ENCODE measurements around the gene PLXND1.
"Not testable (repeated sequence)": the region's sequence is repeated elsewhere in the genome, so short reads cannot be mapped to it uniquely, and the experiment has no call there.

The PLXND1 gene

GRCh38 chr3:129526121-129526900 is 80.2 kb downstream of the PLXND1 start:
- DNase-seq (ENCODE audit: low read depth), result no peak

DNA sequence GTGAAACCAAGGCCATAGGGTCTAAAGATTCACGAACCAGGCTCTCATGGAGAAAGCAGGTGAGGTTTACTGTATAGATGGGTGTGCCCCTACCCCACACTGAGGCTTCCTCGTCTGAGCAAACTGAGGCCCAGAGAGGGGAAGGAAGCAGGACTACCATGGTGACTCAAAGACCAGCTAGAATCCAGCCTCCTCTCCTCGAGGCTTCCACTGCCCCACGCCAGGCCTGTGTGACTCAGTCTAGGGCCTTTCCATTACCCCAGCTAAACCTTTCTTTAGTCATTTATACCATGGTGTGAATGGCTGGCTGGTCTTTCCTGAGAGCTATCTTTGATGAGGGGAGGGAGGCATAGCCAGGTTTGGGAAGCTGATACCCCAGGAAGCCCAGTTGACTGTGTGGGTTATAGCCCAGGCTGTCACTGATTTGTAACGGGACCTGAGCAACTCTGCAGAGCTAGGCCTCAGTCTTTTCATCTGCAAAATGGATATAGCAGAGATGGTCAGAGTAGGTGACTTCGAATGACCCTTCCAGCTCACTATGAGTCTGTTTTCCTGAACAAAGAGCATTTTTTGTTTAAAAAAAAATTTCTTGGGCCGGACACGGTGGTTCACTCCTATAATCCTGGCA is 81.0 kb downstream of the PLXND1 start:
- DNase-seq (ENCODE audit: low read depth), result no peak

GRCh38 chr3:129524081-129524480 is 82.4 kb downstream of the PLXND1 start:
- DNase-seq (ENCODE audit: low read depth), result no peak

DNA sequence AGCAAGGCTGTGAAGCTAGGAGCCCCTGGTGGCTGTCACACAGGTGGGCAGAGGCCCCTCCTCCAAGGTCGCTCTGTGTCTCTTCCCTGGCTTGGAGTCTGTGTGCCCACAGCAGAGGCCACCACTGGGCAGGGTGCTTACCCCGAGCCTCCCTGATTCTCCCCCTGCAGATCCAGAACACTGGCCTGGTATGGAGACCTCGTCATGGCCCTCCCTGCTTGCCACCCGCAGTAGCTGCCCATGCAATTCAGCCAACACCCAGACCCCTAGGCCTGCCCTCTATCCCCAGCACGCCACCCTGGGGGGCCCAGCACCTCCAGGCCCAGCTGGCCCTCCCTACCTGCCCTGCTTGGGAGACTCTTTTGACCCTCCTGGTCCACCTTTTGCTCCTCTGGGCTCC is 83.5 kb downstream of the PLXND1 start:
- DNase-seq (ENCODE audit: low read depth), result no peak

- no peak for DNase-seq (ENCODE audit: low read depth)
Measured at GRCh38 chr3:129521611-129522010, 84.9 kb downstream of the PLXND1 start.

- no peak for DNase-seq (ENCODE audit: low read depth)
Measured at GRCh38 chr3:129520960-129521359, 85.5 kb downstream of the PLXND1 start.

GRCh38 chr3:129519896-129520715 is 86.4 kb downstream of the PLXND1 start:
- DNase-seq (ENCODE audit: low read depth), result no peak

DNA sequence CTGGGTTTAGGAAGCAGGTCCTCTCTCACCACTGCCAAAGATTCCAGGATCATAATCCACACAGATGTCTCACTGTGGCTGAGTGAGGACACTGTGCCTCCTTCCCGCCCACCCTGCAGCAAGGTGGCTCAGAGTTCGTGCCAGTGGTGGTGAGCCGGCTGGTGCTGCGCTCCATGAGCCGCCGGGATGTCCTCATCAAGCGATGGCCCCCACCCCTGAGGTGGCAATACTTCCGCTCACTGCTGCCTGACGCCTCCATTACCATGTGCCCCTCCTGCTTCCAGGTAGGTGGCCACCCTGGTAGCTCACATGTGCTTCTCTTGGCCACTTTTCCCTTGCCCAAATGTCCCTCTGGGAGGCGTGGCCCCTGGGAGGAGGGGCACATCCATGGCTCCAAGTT is 87.0 kb downstream of the PLXND1 start:
- no peak for DNase-seq (ENCODE audit: low read depth)

DNA sequence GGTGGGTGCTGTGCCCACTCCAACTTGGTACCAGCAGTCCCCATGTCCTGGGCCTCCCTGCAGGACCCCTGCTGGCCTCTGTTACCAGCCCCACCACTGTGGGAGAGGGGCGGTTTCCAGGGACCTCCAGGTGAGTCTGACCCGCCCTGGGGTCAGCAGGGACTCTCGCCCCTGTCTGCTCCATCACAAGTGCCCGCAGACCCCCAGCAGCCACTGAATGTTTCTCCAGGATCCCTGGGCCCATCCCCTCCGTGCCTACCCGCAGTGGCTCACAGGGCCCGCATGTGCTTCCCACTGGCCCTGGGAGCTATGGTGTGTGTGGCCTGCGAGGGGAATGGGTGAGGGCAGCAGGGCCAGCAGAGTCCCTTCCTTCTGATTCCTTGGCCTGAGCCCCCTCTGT is 87.9 kb downstream of the PLXND1 start:
- no peak for DNase-seq (ENCODE audit: low read depth)

GRCh38 chr3:129518038-129518561 is 88.4 kb downstream of the PLXND1 start:
- DNase-seq (ENCODE audit: low read depth), result no peak

- DNase-seq (ENCODE audit: low read depth), result no peak
Measured at GRCh38 chr3:129517516-129517915, 89.0 kb downstream of the PLXND1 start.

DNA sequence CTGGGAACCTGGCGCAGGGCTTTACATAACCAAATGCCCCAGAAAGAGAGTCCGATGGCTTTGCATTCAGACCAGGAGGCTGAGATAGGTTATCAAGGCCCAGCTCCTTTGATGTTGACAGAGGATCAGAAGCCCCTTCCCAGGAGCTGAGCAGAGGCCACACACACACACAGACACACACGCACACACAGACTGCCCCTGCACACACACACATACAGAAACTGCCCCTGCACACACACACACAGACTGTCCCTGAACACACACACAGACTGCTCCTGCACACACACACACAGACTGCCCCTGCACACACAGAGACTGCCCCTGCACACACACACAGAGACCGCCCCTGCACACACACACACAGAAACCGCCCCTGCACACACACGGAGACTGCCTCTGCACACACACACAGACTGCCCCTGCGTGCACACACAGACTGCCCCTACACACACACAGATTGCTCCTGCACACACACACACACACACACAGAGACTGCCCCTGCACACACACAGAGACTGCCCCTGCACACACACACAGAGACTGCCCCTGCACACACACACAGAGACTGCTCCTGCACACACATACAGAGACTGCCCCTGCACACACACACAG is 90.5 kb downstream of the PLXND1 start:
- not testable (repeated sequence) for DNase-seq (ENCODE audit: low read depth)

DNA sequence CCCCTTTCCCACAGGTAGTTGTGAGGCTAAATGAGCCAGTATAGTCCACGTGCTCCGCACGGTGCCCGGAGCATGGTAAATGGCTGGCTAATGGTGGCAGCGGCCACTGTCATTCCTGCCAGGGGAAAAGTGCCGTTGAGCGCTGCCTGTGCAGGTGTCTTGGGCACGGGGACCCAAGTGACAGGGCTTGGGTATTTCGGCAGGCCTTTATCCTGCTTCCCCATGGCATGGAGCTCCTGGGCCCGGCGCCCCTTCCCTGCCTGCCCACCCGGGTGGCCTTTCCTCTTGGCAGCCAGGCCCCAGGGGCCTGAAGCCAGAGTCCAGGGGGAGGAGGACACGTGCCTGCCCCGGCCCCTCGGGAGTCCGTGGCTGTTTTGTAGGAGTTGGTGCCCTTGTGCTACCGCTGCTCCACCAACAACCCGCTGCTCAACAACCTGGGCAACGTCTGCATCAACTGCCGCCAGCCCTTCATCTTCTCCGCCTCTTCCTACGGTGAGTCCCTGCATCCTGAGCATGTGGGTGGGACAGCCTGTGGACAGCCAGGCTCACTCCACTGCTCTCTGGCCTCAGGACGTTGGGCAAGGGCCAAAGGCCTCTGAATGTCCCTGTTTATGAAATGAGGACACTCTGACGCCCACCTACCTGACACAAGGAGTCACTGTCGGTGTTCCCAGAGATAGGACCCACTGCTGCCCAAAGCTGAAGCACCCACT is 91.2 kb downstream of the PLXND1 start:
- not testable (repeated sequence) for DNase-seq (ENCODE audit: low read depth)

GRCh38 chr3:129514563-129514962 is 91.9 kb downstream of the PLXND1 start:
- no peak for DNase-seq (ENCODE audit: low read depth)

GRCh38 chr3:129514110-129514509 is 92.4 kb downstream of the PLXND1 start:
- no peak for DNase-seq (ENCODE audit: low read depth)

DNA sequence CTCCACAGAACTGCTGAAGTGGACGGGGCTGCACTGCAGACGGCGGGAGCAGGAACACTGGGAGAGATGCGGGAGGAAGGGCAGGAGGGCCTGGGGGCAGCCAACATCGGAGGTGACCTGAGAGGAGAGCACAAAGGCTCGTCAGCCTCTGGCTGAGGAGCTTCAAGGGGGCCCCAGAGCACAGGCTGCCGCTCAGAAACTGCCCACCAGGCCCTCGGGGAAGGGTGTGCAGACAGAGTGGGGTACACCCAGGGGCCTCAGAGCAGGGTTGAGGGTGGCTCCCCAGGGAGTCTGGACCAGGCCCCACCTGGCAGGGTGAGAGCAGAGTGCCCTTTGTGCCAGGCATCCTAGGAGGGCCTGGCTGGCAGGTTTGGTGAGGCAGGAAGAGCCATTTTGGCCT is 92.8 kb downstream of the PLXND1 start:
- DNase-seq (ENCODE audit: low read depth), result no peak

DNA sequence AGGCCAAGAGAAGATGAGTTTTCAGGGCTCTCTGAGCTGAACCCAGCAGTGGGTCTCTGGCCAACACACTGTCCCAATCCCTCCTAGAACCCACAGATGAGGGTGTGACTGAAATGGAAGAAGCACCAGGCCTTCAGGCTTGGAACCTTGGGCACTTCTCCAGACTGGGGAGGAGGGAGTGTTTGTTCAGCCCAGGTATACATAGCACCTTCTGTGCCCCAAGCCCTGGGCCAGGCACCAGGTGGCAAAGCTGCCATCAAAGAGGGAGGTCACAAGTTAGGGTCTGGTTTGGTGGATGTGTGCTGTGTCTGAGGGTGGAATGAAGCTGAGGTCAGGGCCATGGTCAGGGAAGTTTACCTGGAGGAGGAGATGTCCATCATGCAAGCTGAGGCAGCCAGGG is 93.9 kb downstream of the PLXND1 start:
- no peak for DNase-seq (ENCODE audit: low read depth)

DNA sequence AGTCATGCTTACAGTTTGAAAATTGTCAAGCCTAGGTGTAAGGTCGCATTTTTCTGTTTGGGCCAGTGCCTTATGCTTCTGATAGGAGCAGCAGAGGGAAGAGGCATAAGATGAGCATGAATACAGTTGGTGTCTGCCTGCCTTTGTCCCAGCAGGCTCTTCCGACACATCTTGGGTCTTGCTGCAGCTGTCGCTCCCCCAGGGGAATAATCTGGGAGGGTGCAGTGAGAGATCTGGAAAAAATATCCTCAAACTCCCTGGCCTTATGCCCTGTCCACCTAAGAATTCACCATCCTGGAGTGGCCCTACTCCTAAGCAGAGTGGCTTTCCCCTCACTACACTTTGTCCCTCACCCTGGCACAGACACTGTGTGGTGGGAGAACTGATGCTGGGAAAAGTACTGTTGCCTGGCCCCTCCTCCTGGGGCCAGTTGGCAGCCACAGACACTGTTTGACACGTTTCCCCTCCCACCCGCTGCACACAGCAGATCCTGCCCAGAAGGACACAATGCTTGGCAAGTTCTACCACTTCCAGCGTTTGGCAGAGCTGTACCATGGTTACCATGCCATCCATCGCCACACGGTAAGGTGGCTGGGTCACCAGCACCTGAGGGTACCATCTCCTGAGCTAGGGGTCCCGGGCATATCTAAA is 99.2 kb downstream of the PLXND1 start:
- no peak for DNase-seq (ENCODE audit: low read depth)

DNA sequence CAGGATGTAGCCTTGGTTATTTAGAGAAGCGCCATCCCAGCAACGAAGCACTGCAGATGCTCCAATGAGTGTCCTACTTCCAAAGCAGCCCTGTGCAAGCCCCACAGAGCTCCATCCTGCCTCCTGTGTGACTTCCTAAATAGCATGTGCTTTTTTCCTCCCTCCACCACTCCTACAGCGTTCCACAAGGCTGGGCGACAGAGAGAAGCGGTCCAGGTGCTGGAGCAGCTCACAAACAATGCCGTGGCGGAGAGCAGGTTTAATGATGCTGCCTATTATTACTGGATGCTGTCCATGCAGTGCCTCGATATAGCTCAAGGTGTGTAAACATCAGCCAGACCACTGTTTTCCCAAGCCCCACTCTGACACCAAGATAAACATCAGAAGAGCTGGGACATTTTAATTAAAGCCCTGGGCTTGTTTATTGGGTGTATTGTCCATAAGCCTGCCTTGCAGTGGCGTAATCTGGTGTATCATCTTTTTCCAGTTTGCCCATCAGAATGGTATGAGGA is 100.2 kb downstream of the PLXND1 start:
- DNase-seq (ENCODE audit: low read depth), result no peak

DNA sequence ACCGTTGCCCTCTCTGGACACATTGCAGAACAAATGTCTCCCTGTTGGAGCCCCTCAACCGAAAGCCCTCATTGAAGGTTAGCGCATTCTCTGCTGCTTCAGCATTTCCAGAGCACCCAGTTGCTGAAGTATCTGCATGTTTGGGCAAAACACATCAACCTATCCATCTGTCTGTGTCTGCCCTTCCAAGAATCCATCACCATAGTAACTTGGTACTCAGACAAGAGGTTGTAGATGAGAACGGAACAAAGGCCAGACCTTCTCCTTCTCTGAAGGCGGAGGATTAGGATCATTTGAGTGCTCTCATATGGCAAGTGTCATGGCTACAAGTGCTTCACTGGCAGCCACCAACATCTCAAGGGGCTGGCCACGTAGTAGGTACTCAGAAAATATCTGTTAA is 101.1 kb downstream of the PLXND1 start:
- no peak for DNase-seq (ENCODE audit: low read depth)

Data from activated gamma-delta T cell treated with anti-CD3 and anti-CD28 coated beads, Interleukin-2, amount 50 U/mL, for 16 hours (primary cell).